ENCODE data around the gene ZNF341. TPM values are rescaled to one million over a fixed set of nuclear protein-coding genes. Genes with fewer than 3 reads are reported as not detected.

Gene ZNF341
- total and polyA plus RNA-seq, 2 of the 8 experiments (the other 6 are each of a cell fraction or from before 2014, with no cell fraction given), result 5.8 to 6.4 TPM

GRCh38 chr20:33751775-33752174 lies 20.0 kb downstream of the ZNF341 start:
- ChIA-PET POLR2A (ENCODE audit: partially characterized antibody) (no interaction called here), CTCF (ENCODE audit: partially characterized antibody) (interaction anchor here (0.7 to 0.8 kb wide), 3 partner anchors 12 to 462 kb away, joined by 3 to 4 read pairs (median 3); no protein-coding TSS in a partner anchor)
- Histone ChIP-seq H3K9me3 (ENCODE audit: insufficient read depth in 2 of 2, low read depth in 1 of 2, low read length in 1 of 2) (no peaks in the 10 kb centered on the region), H4K20me1 (replicated peaks in 1 of 2; ENCODE audit: control insufficient read depth in 1 of 2, insufficient read depth in 2 of 2, low read length in 2 of 2) (no peaks in the 10 kb centered on the region), H3K4ac (replicated peaks; ENCODE audit: insufficient read length, low read depth, low read length) (no peak overlapping the region), H3K9ac (replicated peaks in 1 of 4; ENCODE audit: extremely low read depth in 1 of 4, low read depth in 3 of 4, low read length in 3 of 4) (no peak overlapping the region), H3K4me1 (replicated peaks in 1 of 4; ENCODE audit: control insufficient read depth in 3 of 4, insufficient read depth in 4 of 4, low read length in 3 of 4) (peaks cover 0 to 2% (median 0%) of the 10 kb centered on the region in 4 experiments; a peak in 2 of 7 replicates), H3K14ac (ENCODE audit: insufficient read length) (no peak overlapping the region), H3K4me2 (ENCODE audit: insufficient read depth in 1 of 2, low read depth in 2 of 2, low read length in 2 of 2) (no peak overlapping the region), H2AFZ (ENCODE audit: low read length) (no peak overlapping the region), H3K27me3 (replicated peaks in 1 of 4; ENCODE audit: control insufficient read depth in 3 of 4, extremely low read depth in 1 of 4, insufficient read depth in 3 of 4, low read length in 3 of 4) (no peaks in the 10 kb centered on the region), H4K5ac (ENCODE audit: insufficient read length, low read depth, low read length) (no peak overlapping the region), H3K36me3 (ENCODE audit: control insufficient read depth in 2 of 4, insufficient read depth in 4 of 4, low read length in 3 of 4) (peaks cover 0 to 3% (median 0%) of the 10 kb centered on the region in 4 experiments; a peak in 3 of 8 replicates), H2AK5ac (ENCODE audit: low read depth, low read length) (no peak overlapping the region), H3K79me2 (ENCODE audit: control insufficient read depth in 1 of 2, insufficient read depth in 2 of 2, low read length in 2 of 2) (no peaks in the 10 kb centered on the region), H2BK120ac (replicated peaks; ENCODE audit: low read depth, low read length) (no peak overlapping the region), H3K4me3 (ENCODE audit: extremely low read depth in 1 of 4, insufficient read depth in 2 of 4, low read depth in 3 of 4, low read length in 4 of 4) (no peak overlapping the region), H2BK20ac (ENCODE audit: low read length) (no peak overlapping the region), H3K23me2 (ENCODE audit: low read depth, low read length) (no peaks in the 10 kb centered on the region), H3K18ac (ENCODE audit: extremely low read depth, low read length) (no peak overlapping the region), H4K8ac (ENCODE audit: extremely low read depth, insufficient read depth, low read length) (no peak overlapping the region), H3K23ac (ENCODE audit: insufficient read length) (no peak overlapping the region), H3K56ac (replicated peaks; ENCODE audit: insufficient read length, low read depth, low read length) (no peak overlapping the region), H2BK15ac (ENCODE audit: low read length) (no peak overlapping the region), H3K79me1 (ENCODE audit: low read depth, low read length) (no peaks in the 10 kb centered on the region), H2BK12ac (ENCODE audit: low read depth, low read length) (no peak overlapping the region), H3K27ac (ENCODE audit: low read depth, low read length) (no peak overlapping the region), H2BK5ac (ENCODE audit: low read depth, low read length) (no peak overlapping the region), H4K91ac (replicated peaks; ENCODE audit: insufficient read length, low read length) (no peak overlapping the region)
- DNase-seq (ENCODE audit: low read depth in 1 of 2, low spot score in 2 of 2) (no peak), FAIRE-seq (no peak)
- WGBS, 2 experiments (ENCODE audit: extremely low coverage in 1 of 2, insufficient coverage in 1 of 2, insufficient read length in 1 of 2, insufficient replicate concordance in 2 of 2, low coverage in 1 of 2, low lambda C conversion rate in 2 of 2, missing lambda C conversion rate in 1 of 2), result 86% methylated on average over 4 of the region's 4 CpGs; no CpG with 5 or more reads in 1 of the 2 experiments
- TF ChIP-seq SAP30 (IDR thresholded peaks at IDR 0.05; ENCODE audit: insufficient read depth, insufficient replicate concordance, low read length) (no peak), RFX5 (IDR thresholded peaks at IDR 0.05; ENCODE audit: borderline replicate concordance, low read depth, low read length) (no peak), TAF7 (optimal IDR thresholded peaks at IDR 0.05; ENCODE audit: borderline replicate concordance, low read depth, low read length) (no peak), GABPA (IDR thresholded peaks at IDR 0.05; ENCODE audit: borderline replicate concordance, insufficient read depth, low read length) (no peak), SP1 (IDR thresholded peaks at IDR 0.05; ENCODE audit: low read depth, low read length) (no peak), BRCA1 (IDR thresholded peaks at IDR 0.05; ENCODE audit: low read depth, low read length) (no peak), USF2 (IDR thresholded peaks at IDR 0.05; ENCODE audit: low read length) (no peak), CHD2 (IDR thresholded peaks at IDR 0.05; ENCODE audit: low read length) (no peak), JUN (IDR thresholded peaks at IDR 0.05; ENCODE audit: low read depth, low read length) (no peak), NRF1 (IDR thresholded peaks at IDR 0.05; ENCODE audit: low read depth, low read length) (no peak)
- TF ChIP-seq, protein P1, sequence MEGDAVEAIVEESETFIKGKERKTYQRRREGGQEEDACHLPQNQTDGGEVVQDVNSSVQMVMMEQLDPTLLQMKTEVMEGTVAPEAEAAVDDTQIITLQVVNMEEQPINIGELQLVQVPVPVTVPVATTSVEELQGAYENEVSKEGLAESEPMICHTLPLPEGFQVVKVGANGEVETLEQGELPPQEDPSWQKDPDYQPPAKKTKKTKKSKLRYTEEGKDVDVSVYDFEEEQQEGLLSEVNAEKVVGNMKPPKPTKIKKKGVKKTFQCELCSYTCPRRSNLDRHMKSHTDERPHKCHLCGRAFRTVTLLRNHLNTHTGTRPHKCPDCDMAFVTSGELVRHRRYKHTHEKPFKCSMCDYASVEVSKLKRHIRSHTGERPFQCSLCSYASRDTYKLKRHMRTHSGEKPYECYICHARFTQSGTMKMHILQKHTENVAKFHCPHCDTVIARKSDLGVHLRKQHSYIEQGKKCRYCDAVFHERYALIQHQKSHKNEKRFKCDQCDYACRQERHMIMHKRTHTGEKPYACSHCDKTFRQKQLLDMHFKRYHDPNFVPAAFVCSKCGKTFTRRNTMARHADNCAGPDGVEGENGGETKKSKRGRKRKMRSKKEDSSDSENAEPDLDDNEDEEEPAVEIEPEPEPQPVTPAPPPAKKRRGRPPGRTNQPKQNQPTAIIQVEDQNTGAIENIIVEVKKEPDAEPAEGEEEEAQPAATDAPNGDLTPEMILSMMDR (IDR thresholded peaks at IDR 0.05; ENCODE audit: control extremely low read depth in 1 of 3, insufficient read depth in 1 of 3, low read depth in 1 of 3, low read length in 3 of 3), result no peak

Data from H1 (cell line).